Measurements from ENCODE around the gene LRRIQ1.
A peak's percentile ranks its signal among the peaks of the same experiment; 100 is the strongest.

Gene LRRIQ1

DNA sequence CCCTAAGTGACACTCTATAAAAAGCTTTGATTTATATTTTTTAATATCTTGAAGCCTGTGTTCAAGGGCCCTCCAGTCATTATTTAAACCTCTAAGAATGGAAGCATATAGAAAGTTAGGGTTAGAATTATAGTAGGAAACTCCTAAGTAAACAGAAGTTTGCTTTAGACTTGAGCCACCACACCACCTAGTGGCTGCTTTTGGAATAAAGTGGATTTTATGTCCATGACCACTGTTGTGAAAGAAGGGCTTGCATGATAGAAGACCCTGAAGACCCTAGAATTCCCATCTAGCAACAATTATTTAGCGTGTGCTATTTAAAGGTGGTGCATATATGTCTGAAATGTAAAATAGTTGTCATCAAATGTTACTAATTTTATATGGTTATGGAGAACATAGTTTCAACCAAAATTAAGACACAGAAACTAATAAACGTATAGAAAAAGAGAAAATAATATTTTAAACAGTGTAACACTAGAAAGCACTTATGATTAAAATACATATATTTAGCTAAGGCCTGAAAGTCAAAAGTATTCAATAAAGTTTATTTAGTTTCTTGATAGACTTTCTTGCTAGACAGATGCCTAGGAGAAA, 21.3 kb downstream of the LRRIQ1 start:
- DNase-seq (ENCODE audit: low spot score) = peak; percentile 26

DNA sequence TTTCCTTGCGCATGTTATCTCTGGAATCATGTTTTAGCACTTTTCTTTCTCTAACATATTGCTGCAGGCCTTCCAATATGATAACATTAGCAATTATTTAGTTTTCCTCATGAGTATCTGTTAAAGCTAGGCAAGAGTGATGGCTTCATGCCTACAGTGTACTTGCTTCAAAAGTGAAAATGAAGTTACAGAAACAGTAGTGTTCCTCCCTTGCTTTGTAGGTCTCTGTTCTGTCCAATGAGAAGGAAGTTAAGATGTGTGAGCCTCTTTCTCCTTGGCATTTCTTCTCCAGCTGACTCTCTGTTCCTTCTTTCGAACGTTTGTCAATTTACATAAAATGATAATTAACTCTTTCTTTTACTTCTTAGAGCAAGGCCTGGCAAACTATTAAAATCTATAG, 22.2 kb downstream of the LRRIQ1 start:
- no peak for DNase-seq (ENCODE audit: low spot score)

- no peak for DNase-seq (ENCODE audit: low spot score)
Observed at GRCh38 chr12:85059594-85059993, 23.4 kb downstream of the LRRIQ1 start.

GRCh38 chr12:85060916-85061315, 24.8 kb downstream of the LRRIQ1 start:
- DNase-seq (ENCODE audit: low spot score) = no peak

DNA sequence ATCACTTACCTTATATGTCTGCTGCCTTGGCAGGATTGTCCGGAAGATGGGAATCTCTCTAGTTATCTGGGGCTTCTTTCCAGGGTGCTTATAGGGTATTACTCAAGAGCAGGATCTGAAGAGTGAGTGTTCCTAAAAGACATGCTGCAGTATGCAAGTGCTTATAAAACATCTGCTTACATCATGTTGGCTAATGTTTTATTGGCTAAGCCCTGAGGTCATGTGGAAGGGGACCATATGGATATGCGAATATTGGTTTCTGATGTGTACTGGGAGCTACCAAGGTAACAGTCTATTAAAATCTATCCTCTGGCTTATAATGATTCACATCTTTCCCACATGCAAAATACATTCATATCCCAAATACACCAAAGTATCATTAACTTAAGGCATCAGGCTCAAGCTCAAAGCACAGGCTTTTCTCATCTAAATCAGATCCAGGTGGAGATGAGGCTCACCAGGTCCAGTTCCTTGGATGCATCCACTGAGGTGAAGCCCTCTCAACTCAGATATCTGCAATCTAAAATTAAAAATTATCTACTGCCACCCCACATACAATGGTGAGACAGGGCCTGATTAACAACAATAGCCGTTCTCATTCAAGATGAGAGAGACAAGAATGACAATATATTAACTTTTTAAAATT, 29.8 kb downstream of the LRRIQ1 start:
- no peak for DNase-seq (ENCODE audit: low spot score)

DNA sequence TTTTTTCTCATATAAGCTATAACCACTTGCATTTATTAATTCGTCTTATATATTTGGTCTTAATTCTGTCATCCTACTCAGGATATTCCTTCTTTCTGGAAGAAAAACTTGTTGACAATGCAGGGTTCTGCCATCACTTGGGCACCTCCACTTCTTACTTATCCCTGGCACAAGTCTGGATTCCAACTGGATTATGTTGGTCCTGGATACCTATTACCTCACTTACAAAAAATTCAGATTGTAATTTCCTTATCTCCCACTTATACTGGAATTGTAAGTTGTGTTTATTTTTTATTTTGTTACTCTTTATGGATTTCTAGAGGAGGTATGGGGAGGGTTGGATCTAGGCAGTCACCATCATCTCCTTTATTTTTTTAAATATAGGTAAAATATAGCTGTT, 36.7 kb downstream of the LRRIQ1 start:
- no peak for DNase-seq (ENCODE audit: low spot score)

DNA sequence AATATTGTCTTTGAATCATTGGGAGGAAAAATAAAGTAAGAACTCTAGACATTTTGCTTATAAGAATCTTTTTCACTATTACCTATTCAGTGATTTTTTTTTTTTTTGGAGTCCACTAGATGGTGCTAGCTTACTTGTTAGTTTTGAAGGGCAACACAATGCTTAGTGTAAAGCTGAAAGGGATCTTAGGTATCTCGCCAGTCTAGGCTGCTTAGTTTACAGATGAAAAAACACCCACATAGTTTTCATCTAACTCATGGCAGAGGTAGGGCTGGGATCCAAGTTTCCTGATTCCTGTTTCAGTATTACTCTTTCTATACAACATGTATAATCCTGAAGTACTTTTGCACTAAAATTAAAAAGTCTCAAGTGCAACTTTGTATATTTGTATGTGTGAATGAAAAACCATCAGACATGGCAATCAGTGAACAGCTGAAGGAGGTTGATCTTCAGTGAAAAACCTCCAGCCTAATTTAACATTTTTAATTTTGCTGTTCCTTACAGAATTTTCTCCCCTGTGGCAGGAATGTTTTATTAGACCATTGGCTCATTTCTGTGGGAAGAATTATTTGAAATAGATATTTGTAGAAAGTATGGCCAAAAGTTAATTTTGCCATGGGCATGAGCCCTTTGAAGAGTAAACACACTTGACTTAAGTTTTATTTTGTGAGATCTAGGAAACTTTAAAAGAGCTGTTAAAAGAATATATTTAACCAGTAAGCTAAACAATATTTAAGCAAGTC, 40.7 kb downstream of the LRRIQ1 start:
- no peak for DNase-seq (ENCODE audit: low spot score)

GRCh38 chr12:85085066-85085465, 48.9 kb downstream of the LRRIQ1 start:
- DNase-seq (ENCODE audit: low spot score) = no peak

GRCh38 chr12:85089792-85090191, 53.6 kb downstream of the LRRIQ1 start:
- no peak for DNase-seq (ENCODE audit: low spot score)

DNA sequence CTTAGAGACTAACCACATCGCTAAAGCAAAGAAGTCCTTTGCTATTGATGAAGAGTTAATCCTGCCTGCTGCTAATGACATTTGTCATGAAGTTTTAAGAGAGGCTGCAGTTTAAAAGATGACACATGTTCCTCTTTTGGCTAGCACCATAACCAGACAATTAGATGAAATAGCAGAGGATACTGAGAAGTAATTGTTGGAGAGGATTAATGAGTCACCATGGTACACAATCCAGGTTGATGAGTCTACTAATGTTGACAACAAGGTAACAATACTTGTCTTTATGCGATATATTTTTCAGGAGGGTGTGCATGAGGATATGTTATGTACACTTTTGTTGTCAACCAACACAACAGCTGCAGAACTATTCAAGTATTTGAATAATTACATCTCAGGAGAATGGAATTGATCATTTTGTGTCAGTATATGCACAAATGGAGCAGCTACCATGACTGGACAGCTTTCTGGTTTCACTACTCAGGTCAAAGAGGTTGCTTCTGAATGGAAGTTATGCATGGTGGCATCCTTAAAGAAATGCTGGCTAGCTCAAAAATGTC, 56.7 kb downstream of the LRRIQ1 start:
- no peak for DNase-seq (ENCODE audit: low spot score)

DNA sequence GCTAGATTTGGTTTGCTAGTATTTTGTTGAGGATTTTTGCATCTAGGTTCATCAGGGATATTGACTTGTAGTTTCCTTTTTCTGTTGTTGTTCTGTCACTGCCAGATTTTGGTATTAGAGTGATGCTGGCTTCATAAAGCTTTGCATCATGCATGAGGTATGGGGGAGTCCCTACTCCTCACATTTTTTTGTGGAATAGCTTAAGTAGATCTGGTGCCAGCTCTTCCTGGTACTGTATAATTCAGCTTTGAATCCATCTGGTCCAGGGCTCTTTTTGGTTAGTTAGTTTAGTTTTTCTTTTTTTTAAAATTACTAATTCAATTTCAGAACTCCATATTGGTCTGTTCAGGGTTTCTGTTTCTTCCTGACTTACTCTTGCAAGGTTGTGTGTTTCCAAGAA, 59.4 kb downstream of the LRRIQ1 start:
- DNase-seq (ENCODE audit: low spot score) = no peak

GRCh38 chr12:85130646-85131045, 94.5 kb downstream of the LRRIQ1 start:
- DNase-seq (ENCODE audit: low spot score) = no peak

DNA sequence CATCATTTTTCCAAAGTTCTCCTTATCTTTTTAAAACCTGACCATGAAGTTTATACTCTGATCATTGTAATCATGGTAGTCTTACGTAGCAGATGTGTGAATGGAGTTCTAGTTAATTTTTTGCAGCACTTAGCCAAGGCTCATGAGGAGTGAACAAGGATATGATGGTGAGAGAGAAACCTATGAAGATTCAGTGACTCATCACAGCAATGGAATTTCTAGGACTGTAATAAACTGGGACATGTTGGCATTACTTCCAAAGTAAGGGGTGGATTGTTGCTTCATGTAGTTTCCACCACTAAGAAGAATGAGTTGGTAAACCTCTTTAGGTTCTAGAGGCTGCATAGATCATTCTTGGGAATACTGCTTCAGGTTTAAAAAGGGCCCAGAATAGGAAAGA, 102.7 kb downstream of the LRRIQ1 start:
- no peak for DNase-seq (ENCODE audit: low spot score)

DNA sequence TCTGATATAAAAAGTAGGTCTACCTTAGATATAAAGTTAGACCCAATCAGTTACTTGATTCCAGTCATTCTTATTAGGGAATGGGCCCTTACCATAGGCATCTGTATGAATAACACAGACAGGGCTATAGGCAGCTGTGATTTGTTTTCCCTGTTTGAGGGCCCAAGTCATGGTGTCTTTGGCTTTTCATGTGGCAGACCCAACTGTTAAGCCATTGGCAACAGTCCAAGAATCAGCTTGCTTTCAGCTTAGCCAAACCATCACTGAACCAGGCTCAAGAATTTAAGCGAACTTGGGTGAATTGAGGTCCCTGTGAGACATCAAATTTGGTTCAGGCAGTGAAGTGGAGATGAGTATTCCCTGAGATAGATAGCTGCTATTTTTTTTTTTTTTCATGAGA, 111.2 kb downstream of the LRRIQ1 start:
- no peak for DNase-seq (ENCODE audit: low spot score)

DNA sequence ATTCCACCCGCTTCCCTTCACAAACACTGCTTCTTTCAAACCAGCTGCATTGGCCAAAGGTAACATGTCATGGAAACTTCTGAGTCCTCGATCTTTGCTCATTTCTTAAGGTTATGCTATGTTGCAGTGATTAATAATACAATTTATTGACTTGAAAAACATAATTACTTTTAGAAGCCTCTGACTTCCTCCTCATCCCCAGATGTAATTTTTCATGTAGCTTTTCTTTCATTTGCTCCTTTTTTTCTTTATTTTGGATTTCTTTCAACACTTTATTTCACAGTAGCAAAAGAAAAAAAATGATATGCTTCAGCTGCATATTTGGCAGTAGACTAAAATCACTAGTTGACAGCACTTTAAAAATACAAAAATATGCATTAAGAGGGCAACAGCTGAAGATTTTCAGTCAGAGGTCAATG, 116.2 kb downstream of the LRRIQ1 start:
- DNase-seq (ENCODE audit: low spot score) = no peak

- DNase-seq (ENCODE audit: low spot score) = no peak
Observed at GRCh38 chr12:85155791-85156190, 119.6 kb downstream of the LRRIQ1 start.

DNA sequence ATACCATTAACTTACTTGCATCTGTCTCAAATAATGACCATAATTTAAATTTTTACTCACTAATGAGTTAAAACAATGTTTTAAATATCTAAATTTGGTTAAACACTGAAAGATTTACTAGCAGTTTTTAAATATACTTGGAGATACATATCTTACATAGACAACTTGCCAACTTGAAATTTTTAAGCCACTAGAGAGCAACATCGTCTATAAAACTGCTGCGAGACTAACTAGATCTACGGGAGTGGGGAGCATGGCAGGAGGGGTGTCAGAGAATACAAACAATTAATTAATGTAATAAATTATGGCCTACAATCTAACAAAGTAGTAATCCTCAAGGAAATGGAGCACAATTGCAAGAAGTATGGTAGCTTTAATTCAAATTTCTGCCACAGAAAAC, 120.4 kb downstream of the LRRIQ1 start:
- no peak for DNase-seq (ENCODE audit: low spot score)

DNA sequence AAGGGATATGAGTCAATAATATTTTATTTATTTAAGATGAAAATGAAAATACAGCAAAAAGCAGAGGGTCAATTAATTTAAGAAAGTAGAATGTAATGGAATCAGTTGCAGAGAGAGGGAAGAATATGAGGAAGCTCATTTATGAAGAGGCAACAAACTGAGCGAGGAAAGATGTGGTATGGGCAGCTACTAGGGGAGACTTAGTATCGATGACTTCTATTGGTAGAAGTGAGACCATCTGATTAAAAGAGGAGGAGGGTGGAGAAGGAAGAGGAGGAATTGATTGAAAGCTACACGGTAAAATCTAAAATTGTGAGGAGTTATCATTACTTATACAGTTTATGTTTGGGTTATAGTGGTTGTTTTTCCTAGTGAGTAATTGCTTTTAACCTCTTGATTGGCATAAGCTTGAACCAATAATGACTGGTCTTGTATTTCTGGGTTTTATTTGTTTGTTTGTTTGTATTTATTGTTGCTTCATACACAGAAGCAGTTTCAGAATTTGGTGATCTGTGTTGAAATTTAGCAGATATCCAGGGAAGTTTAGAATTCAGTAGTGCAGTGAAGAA, 121.0 kb downstream of the LRRIQ1 start:
- no peak for DNase-seq (ENCODE audit: low spot score)

DNA sequence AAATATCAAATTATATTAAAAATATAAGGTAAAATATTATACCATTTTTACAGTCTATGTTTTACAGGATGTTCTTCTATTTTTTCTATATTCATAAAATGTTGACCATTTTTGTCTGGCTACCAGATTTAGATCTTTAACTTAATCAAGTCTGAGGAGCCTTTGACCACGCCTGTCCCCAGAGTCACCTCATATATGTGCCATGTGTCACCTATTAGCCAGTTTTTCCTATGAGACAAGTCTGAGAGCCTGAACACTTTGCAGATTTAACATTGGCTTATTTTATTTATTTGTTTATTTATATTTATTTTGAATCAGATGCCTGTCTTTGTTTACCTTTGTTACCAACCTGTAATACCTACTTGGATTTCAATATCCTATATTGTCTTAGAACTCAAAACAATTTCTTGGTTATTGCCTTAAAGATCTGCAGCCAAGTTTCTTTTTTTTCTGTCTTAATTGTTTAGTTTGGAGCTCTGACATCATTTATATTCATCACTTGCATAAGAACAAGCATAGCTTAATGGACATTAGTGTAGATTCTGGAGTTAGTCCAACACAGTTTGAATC, 127.7 kb downstream of the LRRIQ1 start:
- no peak for DNase-seq (ENCODE audit: low spot score)

DNA sequence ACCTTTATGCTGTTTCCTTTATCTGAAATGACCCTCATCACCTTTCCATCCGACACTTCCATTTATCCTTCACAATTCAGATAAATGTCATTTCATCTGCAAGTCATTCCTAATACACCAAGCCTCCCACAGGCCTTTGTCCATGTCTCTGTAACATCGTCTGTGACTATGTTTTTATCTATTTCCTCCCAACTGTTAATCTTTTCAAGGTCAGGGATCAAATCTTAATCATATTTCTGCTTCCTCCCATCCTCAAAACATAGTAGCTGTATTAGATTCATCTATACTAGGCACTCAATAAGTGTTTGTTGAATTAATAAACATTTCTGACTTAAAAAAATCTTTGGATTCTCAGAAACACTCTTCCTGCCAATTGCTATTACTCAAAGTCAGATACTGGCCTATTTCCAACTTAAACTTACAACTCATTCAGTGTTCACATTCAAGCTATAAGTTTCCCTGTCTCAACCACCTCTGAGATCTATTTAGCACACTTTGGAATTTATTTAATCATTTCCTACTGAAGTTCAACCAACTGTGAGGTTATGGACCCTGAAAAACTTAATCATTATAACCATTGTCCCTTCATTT, 143.6 kb downstream of the LRRIQ1 start:
- DNase-seq (ENCODE audit: low spot score) = no peak

DNA sequence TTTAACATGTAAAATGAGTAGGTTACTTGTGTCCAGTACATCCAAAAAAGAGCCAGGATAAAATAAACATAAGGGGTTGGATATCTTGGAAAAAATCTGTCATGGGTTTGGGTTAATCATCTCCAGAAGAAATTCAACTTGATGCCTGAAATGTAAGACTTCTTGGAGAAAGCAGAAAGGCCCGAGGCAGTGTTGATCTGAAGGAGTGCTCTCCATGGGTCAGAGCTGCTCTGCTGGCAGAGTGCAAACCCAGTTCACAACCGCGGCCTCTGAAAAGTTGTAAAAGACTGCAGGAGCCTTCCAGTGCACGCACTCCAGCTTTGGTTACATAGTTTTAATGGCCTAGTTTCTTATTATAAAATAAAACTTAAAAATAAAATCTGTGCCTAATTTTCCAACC, 146.5 kb downstream of the LRRIQ1 start:
- DNase-seq (ENCODE audit: low spot score) = no peak

DNA sequence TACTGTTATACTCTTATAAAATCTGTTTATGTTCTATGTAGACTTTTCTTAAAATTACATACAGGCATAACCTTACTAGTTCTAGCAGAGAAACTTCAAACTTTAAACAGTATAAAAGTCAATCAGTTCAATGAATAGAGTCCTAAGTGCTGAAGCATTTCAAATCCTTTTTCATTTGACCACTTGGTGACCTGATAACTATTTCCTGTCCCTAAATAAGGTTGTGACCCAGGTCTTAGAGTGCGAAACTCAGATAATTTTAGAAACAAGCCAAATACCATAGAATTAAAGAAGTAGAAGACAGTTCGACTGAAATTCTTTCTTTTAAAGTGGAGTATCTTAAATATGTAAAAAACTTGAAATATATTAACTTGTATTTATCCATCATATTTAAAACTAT, 147.7 kb downstream of the LRRIQ1 start:
- no peak for DNase-seq (ENCODE audit: low spot score)

All from hematopoietic multipotent progenitor cell treated with erythropoietin and hydrocortisone succinate and interleukin-3 and kit ligand, for 15 days (in vitro differentiated cells).